ENCODE results near the gene SLC4A5. TPM values are rescaled to one million over a fixed set of nuclear protein-coding genes. Genes with fewer than 3 reads are reported as not detected.

The SLC4A5 gene
- total RNA-seq, 2 donors from 2014 or later = 6.2 to 65.9 TPM

GRCh38 chr2:74369976-74370375 is 26.8 kb upstream of the SLC4A5 start:
- no peak overlapping the region for H3K27ac ChIP-seq
- WGBS = 96% methylated on average over 7 of the region's 7 CpGs

GRCh38 chr2:74368499-74368898 is 25.3 kb upstream of the SLC4A5 start:
- TF ChIP-seq POLR2A (IDR thresholded peaks at IDR 0.05) = no peak
- TF ChIP-seq POLR2AphosphoS5 (IDR thresholded peaks at IDR 0.05) = no peak
- 93% methylated on average over 5 of the region's 5 CpGs for WGBS
- no peak overlapping the region for H3K27ac ChIP-seq
- H3K4me1 ChIP-seq (replicated peaks) = no peaks in the 10 kb centered on the region
- no peaks in the 10 kb centered on the region for H3K9me3 ChIP-seq
- H3K36me3 ChIP-seq = peaks cover 37 to 57% of the 10 kb centered on the region in 2 donors
- DNase-seq (ENCODE audit: low spot score) = no peak
- intact Hi-C loops (cut with DNase I) = no loop called here
- no peak overlapping the region for H3K4me3 ChIP-seq
- H3K27me3 ChIP-seq (replicated peaks; ENCODE audit: insufficient read depth) = no peaks in the 10 kb centered on the region

More at GRCh38 chr2:74369976-74370375, 26.8 kb upstream of the SLC4A5 start:
- no peak for TF ChIP-seq POLR2A (IDR thresholded peaks at IDR 0.05)
- no peak for TF ChIP-seq POLR2AphosphoS5 (IDR thresholded peaks at IDR 0.05)
- TF ChIP-seq CTCF (IDR thresholded peaks at IDR 0.05) = no peak
- DNase-seq (ENCODE audit: low spot score) = no peak
- H3K27me3 ChIP-seq (replicated peaks; ENCODE audit: insufficient read depth) = no peaks in the 10 kb centered on the region
- H3K9me3 ChIP-seq = no peaks in the 10 kb centered on the region
- H3K4me3 ChIP-seq = no peak overlapping the region
- no peaks in the 10 kb centered on the region for H3K4me1 ChIP-seq (replicated peaks)
- peaks cover 33 to 57% of the 10 kb centered on the region in 2 donors for H3K36me3 ChIP-seq
- intact Hi-C loops (cut with DNase I) = no loop called here

GRCh38 chr2:74367789-74368188 is 24.6 kb upstream of the SLC4A5 start:
- intact Hi-C loops (cut with DNase I) = no loop called here
- H3K4me3 ChIP-seq = no peak overlapping the region
- no peaks in the 10 kb centered on the region for H3K27me3 ChIP-seq (replicated peaks; ENCODE audit: insufficient read depth)
- WGBS = 96% methylated on average over 7 of the region's 7 CpGs
- no peak for DNase-seq (ENCODE audit: low spot score)
- H3K27ac ChIP-seq = no peak overlapping the region
- H3K9me3 ChIP-seq = no peaks in the 10 kb centered on the region
- H3K4me1 ChIP-seq (replicated peaks) = no peaks in the 10 kb centered on the region
- peaks cover 37 to 59% of the 10 kb centered on the region in 2 donors for H3K36me3 ChIP-seq
- TF ChIP-seq POLR2AphosphoS5 (IDR thresholded peaks at IDR 0.05) (no peak), CTCF (IDR thresholded peaks at IDR 0.05) (no peak), POLR2A (IDR thresholded peaks at IDR 0.05) (no peak)

- no peaks in the 10 kb centered on the region for H3K4me1 ChIP-seq (replicated peaks)
- DNase-seq (ENCODE audit: low spot score) = no peak
- no peaks in the 10 kb centered on the region for H3K27me3 ChIP-seq (replicated peaks; ENCODE audit: insufficient read depth)
- H3K4me3 ChIP-seq = no peak overlapping the region
- 98% methylated on average over 3 of the region's 3 CpGs for WGBS
- intact Hi-C loops (cut with DNase I) = no loop called here
- no peak for TF ChIP-seq POLR2A (IDR thresholded peaks at IDR 0.05)
- no peak for TF ChIP-seq POLR2AphosphoS5 (IDR thresholded peaks at IDR 0.05)
- TF ChIP-seq CTCF (IDR thresholded peaks at IDR 0.05) = no peak
- H3K27ac ChIP-seq = no peak overlapping the region
- no peaks in the 10 kb centered on the region for H3K9me3 ChIP-seq
- peaks cover 37 to 62% of the 10 kb centered on the region in 2 donors for H3K36me3 ChIP-seq
These were observed 22.8 kb upstream of the SLC4A5 start for GRCh38 chr2:74366036-74366435.

GRCh38 chr2:74364533-74365505 is 21.6 kb upstream of the SLC4A5 start:
- no peak for DNase-seq (ENCODE audit: low spot score)
- no peak overlapping the region for H3K4me3 ChIP-seq
- 69% methylated on average over 8 of the region's 8 CpGs for WGBS
- H3K36me3 ChIP-seq = peaks cover 33 to 50% of the 10 kb centered on the region in 2 donors
- no peak for TF ChIP-seq POLR2A (IDR thresholded peaks at IDR 0.05)
- no peak for TF ChIP-seq CTCF (IDR thresholded peaks at IDR 0.05)
- TF ChIP-seq POLR2AphosphoS5 (IDR thresholded peaks at IDR 0.05) = no peak
- H3K27ac ChIP-seq = no peak overlapping the region
- no peaks in the 10 kb centered on the region for H3K4me1 ChIP-seq (replicated peaks)
- H3K9me3 ChIP-seq = no peaks in the 10 kb centered on the region
- intact Hi-C loops (cut with DNase I) = no loop called here
- no peaks in the 10 kb centered on the region for H3K27me3 ChIP-seq (replicated peaks; ENCODE audit: insufficient read depth)

Measured in prostate gland (tissue), 2 donors.